NCI-H1105 (cell line): ENCODE measurements around the gene LANCL3.
"Not testable (repeated sequence)": the region's sequence is repeated elsewhere in the genome, so short reads cannot be mapped to it uniquely, and the experiment has no call there.

Experiments
- DNase-seq: peaks from one replicate; lab custom pipeline; 2025; lab: John Stamatoyannopoulos, UW

The LANCL3 gene

GRCh38 chrX:37613933-37614332 is 42.5 kb downstream of the LANCL3 start:
- DNase-seq, result no peak

GRCh38 chrX:37627602-37628001 is 56.1 kb downstream of the LANCL3 start:
- DNase-seq, result no peak

GRCh38 chrX:37638047-37638446 is 66.6 kb downstream of the LANCL3 start:
- DNase-seq, result no peak

- DNase-seq, result no peak
These were observed 68.7 kb downstream of the LANCL3 start for GRCh38 chrX:37640142-37640541.

GRCh38 chrX:37641859-37642258 is 70.4 kb downstream of the LANCL3 start:
- no peak for DNase-seq

GRCh38 chrX:37644381-37645305 is 73.2 kb downstream of the LANCL3 start:
- no peak for DNase-seq

- no peak for DNase-seq
These were observed 74.8 kb downstream of the LANCL3 start for GRCh38 chrX:37646254-37646653.

- not testable (repeated sequence) for DNase-seq
These were observed 79.4 kb downstream of the LANCL3 start for GRCh38 chrX:37650879-37651278.

GRCh38 chrX:37651921-37652452 is 80.5 kb downstream of the LANCL3 start:
- no peak for DNase-seq

GRCh38 chrX:37652589-37653231 is 81.2 kb downstream of the LANCL3 start:
- no peak for DNase-seq

- no peak for DNase-seq
These were observed 82.1 kb downstream of the LANCL3 start for GRCh38 chrX:37653397-37654085.

- no peak for DNase-seq
These were observed 87.0 kb downstream of the LANCL3 start for GRCh38 chrX:37658343-37659030.

- no peak for DNase-seq
These were observed 87.6 kb downstream of the LANCL3 start for GRCh38 chrX:37659047-37659446.

GRCh38 chrX:37662181-37662580 is 90.7 kb downstream of the LANCL3 start:
- no peak for DNase-seq

- DNase-seq, result no peak
These were observed 95.1 kb downstream of the LANCL3 start for GRCh38 chrX:37666516-37666915.

GRCh38 chrX:37667141-37667540 is 95.7 kb downstream of the LANCL3 start:
- no peak for DNase-seq

GRCh38 chrX:37672563-37672962 is 101.1 kb downstream of the LANCL3 start:
- no peak for DNase-seq

GRCh38 chrX:37676811-37677210 is 105.3 kb downstream of the LANCL3 start:
- DNase-seq, result no peak

GRCh38 chrX:37677243-37677642 is 105.8 kb downstream of the LANCL3 start:
- no peak for DNase-seq

GRCh38 chrX:37677765-37678164 is 106.3 kb downstream of the LANCL3 start:
- DNase-seq, result no peak

GRCh38 chrX:37678574-37678973 is 107.1 kb downstream of the LANCL3 start:
- DNase-seq, result no peak

- no peak for DNase-seq
These were observed 107.8 kb downstream of the LANCL3 start for GRCh38 chrX:37679230-37679629.
